Measurements from ENCODE around the gene PIEZO1.

The PIEZO1 gene

GRCh38 chr16:88731699-88732098 is 53.3 kb downstream of the PIEZO1 start:
- DNase-seq, result no peak

GRCh38 chr16:88730632-88731607 is 54.1 kb downstream of the PIEZO1 start:
- DNase-seq, result no peak

GRCh38 chr16:88727871-88728270 is 57.1 kb downstream of the PIEZO1 start:
- DNase-seq, result no peak

- no peak for DNase-seq
Measured at GRCh38 chr16:88726981-88727380, 58.0 kb downstream of the PIEZO1 start.

- no peak for DNase-seq
Measured at GRCh38 chr16:88726408-88726749, 58.6 kb downstream of the PIEZO1 start.

GRCh38 chr16:88725609-88726407 is 59.2 kb downstream of the PIEZO1 start:
- DNase-seq, result no peak

GRCh38 chr16:88724855-88725555 is 60.0 kb downstream of the PIEZO1 start:
- DNase-seq, result no peak

GRCh38 chr16:88723911-88724310 is 61.1 kb downstream of the PIEZO1 start:
- no peak for DNase-seq

GRCh38 chr16:88723507-88723887 is 61.5 kb downstream of the PIEZO1 start:
- no peak for DNase-seq

GRCh38 chr16:88722784-88723506 is 62.1 kb downstream of the PIEZO1 start:
- no peak for DNase-seq

- DNase-seq, result no peak
Measured at GRCh38 chr16:88721815-88722755, 62.9 kb downstream of the PIEZO1 start.

- DNase-seq, result no peak
Measured at GRCh38 chr16:88721236-88721635, 63.8 kb downstream of the PIEZO1 start.

- no peak for DNase-seq
Measured at GRCh38 chr16:88720396-88720970, 64.5 kb downstream of the PIEZO1 start.

GRCh38 chr16:88719933-88720296 is 65.1 kb downstream of the PIEZO1 start:
- DNase-seq, result no peak

GRCh38 chr16:88719267-88719932 is 65.6 kb downstream of the PIEZO1 start:
- no peak for DNase-seq

- DNase-seq, result no peak
Measured at GRCh38 chr16:88718178-88718577, 66.8 kb downstream of the PIEZO1 start.

GRCh38 chr16:88716601-88717001 is 68.4 kb downstream of the PIEZO1 start:
- no peak for DNase-seq

- no peak for DNase-seq
Measured at GRCh38 chr16:88716201-88716600, 68.8 kb downstream of the PIEZO1 start.

- DNase-seq, result no peak
Measured at GRCh38 chr16:88715312-88716190, 69.5 kb downstream of the PIEZO1 start.
